HUES48 (cell line): ENCODE results near the gene NOCT.
"Not testable (repeated sequence)": the region's sequence is repeated elsewhere in the genome, so short reads cannot be mapped to it uniquely, and the experiment has no call there.

ENCODE experiments used
- H3K27ac ChIP-seq: one replicate; pipeline ENCODE4 v1.7.0; 2013; ENCODE audit warnings: low read depth, low read length, inconsistent platforms
- H3K27me3 ChIP-seq: 2 replicates; pipeline ENCODE4 v1.6.1; 2013; ENCODE audit warnings: mild to moderate bottlenecking, low read length; ENCODE audit not compliant: control insufficient read depth, insufficient read depth
- H3K36me3 ChIP-seq: 2 replicates; pipeline ENCODE4 v1.6.1; 2013; ENCODE audit warnings: low read length; ENCODE audit not compliant: control insufficient read depth, insufficient read depth
- H3K4me1 ChIP-seq: 2 replicates; pipeline ENCODE4 v1.6.1; 2013; ENCODE audit warnings: mild to moderate bottlenecking, low read length; ENCODE audit not compliant: control insufficient read depth, insufficient read depth
- H3K4me3 ChIP-seq: 2 replicates; pipeline ENCODE4 v1.5.1; 2013; ENCODE audit warnings: mild to moderate bottlenecking, low read depth, low read length
- H3K9ac ChIP-seq: 2 replicates; pipeline ENCODE4 v1.6.1; 2013; ENCODE audit warnings: mild to moderate bottlenecking, low read depth, low read length, moderate library complexity
- H3K9me3 ChIP-seq: 2 replicates; pipeline ENCODE4 v1.6.1; 2013; ENCODE audit warnings: low read length; ENCODE audit not compliant: control insufficient read depth, insufficient read depth

The NOCT gene

DNA sequence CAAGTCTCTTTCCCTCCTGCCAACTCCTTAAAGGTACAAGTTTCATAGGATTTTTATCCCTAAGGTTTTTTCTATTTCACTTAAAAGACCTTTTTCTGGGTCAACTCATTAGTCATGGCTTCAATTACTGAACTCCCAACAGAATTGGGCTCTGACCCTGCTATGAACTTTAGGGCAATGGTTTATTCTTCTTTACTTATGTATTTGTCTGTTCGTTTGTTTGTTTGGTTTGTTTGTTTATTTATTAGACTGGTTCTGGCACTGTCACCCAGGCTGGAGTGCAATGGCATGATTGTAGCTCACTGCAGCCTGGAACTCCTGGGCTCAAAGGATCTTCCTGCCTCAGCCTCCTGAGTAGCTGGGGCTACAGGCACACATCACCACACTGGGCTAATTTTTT lies 5.9 kb upstream of the NOCT start:
- Histone ChIP-seq H3K27ac (no peak overlapping the region), H3K4me3 (no peak overlapping the region), H3K9ac (no peak overlapping the region), H3K9me3 (peaks cover 7% of the 10 kb centered on the region), H3K36me3 (no peaks in the 10 kb centered on the region), H3K27me3 (no peaks in the 10 kb centered on the region), H3K4me1 (peaks cover 14% of the 10 kb centered on the region)

DNA sequence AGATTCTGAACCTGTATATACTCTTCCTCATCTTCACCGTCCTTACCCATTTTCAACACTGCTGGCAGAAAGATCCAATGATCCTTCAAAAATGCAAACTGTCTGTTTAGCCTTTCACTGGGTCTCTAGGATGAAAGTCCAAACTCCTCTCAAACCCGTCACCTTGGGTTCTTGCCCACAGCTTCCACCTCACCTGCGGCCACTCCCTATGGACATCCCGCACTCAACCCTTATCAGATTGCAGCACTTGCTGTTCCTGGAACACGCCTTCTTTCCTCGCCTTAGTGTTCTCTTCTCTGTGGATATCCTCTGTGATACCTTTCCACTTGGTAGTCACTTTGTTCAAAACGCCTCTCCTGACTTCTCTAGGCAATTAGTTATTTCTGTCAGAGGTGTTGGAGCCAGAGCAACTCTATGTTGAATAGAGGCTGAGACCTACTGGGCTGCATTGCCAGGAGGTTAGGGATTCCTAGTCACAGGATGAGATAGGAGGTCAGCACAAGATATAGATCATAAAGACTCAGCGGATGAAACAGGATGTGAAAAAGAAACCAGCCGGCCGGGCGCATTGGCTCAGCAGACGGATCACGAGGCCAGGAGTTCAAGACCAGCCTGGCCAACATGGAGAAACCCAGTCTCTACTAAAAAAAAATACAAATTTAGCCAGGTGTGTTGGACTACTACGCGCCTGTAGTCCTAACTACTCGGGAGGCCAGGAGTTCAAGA lies 4.2 kb upstream of the NOCT start:
- Histone ChIP-seq H3K36me3 (no peaks in the 10 kb centered on the region), H3K27me3 (no peaks in the 10 kb centered on the region), H3K4me1 (peaks cover 19% of the 10 kb centered on the region), H3K27ac (no peak overlapping the region), H3K9ac (no peak overlapping the region), H3K9me3 (peaks cover 7% of the 10 kb centered on the region), H3K4me3 (no peak overlapping the region)

DNA sequence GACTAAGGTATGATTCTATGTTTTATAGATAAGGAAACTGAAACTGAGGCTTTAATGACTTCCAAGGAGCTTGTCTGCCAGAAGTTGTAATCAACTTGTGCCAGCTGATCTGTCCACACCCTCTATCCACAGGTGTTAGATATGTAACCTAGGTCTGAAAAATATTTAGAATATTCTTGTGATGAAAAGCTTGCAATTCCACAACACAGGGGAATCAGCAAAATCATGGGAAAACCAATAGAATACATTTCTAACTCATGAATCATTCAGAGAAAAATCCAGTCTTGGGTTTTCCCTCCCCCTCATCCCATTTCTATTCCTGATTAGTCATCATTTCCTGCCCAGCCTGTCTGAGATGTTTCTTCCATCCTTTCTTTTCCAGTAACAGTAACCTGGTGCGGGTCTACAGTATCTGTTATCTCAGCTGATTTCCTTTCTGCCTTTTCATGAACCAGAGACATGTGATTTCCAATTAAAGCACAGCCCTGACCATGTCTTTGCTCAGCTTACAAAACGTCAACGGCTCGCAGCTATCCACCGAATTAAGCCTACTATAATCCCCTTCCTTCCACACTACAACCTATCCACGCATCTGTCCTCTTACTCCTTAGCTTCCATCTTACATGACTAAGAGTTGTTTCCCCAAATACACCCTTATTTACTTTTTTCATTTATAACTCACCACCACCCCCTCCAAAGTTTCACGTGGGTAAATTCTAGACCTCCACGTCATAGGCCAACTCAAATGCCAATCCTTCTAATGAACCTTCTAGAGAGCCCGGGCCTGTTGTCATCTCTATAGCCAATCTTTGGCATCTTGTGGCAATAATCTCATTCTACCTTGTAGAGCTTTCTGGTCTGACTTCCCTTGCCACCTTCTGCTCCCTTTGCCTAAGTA lies 961 bp upstream of the NOCT start:
- peaks cover 36% of the 10 kb centered on the region for H3K4me1 ChIP-seq
- H3K9ac ChIP-seq: peak overlapping the region; percentile 97
- H3K36me3 ChIP-seq: peaks cover 5% of the 10 kb centered on the region; the same call in 1 of the 2 replicates
- no peaks in the 10 kb centered on the region for H3K27me3 ChIP-seq
- H3K4me3 ChIP-seq: peak overlapping the region; percentile 88
- peak overlapping the region; percentile 94 for H3K27ac ChIP-seq
- no peaks in the 10 kb centered on the region for H3K9me3 ChIP-seq

DNA sequence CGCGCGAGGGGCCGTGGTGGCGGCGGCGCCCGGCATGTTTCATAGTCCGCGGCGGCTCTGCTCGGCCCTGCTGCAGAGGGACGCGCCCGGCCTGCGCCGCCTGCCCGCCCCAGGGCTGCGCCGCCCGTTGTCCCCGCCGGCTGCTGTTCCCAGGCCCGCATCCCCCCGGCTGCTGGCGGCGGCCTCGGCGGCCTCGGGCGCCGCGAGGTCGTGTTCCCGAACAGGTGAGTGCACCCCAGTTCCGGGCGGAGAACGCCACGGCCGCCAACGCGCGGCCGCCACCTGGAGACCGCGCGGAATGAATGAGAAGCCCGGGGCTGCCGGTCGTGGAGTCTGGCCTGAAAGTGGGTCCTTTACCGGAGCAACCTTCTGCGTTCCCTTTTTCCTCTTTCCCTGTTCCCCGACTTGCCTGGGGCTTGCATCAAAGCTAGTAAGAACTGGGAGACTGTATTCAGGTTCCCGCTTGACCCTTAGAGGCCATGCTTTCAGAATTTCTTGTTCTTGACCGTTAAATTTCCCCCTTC lies 429 bp downstream of the NOCT start:
- Histone ChIP-seq H3K27me3 (no peaks in the 10 kb centered on the region), H3K9ac (peak overlapping the region; percentile 97), H3K36me3 (peaks cover 5% of the 10 kb centered on the region; the same call in 1 of the 2 replicates), H3K9me3 (no peaks in the 10 kb centered on the region), H3K4me3 (peak overlapping the region; percentile 88), H3K4me1 (peaks cover 50% of the 10 kb centered on the region), H3K27ac (peak overlapping the region; percentile 94)

DNA sequence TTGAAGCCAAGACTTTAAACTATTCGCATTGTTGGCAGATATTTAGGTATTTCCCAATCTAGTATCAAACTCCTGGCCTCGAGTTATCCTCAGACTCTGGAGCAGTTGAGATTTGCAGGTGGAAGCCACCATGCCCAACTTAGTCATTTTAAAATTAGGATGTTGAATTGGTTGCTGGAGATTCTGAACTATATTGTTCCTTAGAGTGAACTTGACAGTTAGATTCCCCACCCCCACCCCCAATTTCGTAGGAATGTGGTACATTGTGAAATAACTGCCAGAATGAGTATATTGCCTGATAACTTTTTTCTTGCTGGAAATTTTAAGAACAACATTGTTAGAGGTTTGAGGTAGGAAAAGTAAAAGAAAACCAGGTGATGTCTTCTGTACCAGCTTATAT lies 2.3 kb downstream of the NOCT start:
- no peak overlapping the region for H3K9ac ChIP-seq
- no peak overlapping the region for H3K27ac ChIP-seq
- H3K9me3 ChIP-seq: no peaks in the 10 kb centered on the region
- no peaks in the 10 kb centered on the region for H3K27me3 ChIP-seq
- H3K36me3 ChIP-seq: peaks cover 9% of the 10 kb centered on the region; the same call in 1 of the 2 replicates
- H3K4me1 ChIP-seq: peaks cover 54% of the 10 kb centered on the region
- H3K4me3 ChIP-seq: peak overlapping the region; percentile 45

DNA sequence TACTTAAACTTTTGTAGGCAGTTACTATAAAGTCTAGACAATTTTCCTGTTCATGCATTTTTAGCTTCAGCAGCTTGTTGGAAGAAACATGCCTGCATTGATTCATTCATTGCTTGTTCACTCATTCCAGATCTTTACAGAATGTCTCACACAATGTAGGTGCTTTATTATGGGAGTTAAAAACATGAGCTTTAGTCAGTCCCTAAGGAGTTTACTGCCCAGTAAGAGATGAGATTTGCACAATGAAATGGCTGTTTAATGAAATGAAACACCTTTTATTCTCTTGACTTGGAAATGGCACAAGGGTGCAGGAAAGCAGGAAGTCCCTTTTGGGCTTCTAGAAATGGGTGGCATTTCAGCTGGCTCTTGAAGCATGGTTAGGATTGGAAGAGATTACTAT lies 2.9 kb downstream of the NOCT start:
- H3K27ac ChIP-seq: peak overlapping the region; percentile 6
- no peaks in the 10 kb centered on the region for H3K9me3 ChIP-seq
- no peak overlapping the region for H3K9ac ChIP-seq
- no peaks in the 10 kb centered on the region for H3K27me3 ChIP-seq
- H3K36me3 ChIP-seq: peaks cover 9% of the 10 kb centered on the region; the same call in 1 of the 2 replicates
- H3K4me3 ChIP-seq: peak overlapping the region; percentile 45
- peaks cover 57% of the 10 kb centered on the region for H3K4me1 ChIP-seq

DNA sequence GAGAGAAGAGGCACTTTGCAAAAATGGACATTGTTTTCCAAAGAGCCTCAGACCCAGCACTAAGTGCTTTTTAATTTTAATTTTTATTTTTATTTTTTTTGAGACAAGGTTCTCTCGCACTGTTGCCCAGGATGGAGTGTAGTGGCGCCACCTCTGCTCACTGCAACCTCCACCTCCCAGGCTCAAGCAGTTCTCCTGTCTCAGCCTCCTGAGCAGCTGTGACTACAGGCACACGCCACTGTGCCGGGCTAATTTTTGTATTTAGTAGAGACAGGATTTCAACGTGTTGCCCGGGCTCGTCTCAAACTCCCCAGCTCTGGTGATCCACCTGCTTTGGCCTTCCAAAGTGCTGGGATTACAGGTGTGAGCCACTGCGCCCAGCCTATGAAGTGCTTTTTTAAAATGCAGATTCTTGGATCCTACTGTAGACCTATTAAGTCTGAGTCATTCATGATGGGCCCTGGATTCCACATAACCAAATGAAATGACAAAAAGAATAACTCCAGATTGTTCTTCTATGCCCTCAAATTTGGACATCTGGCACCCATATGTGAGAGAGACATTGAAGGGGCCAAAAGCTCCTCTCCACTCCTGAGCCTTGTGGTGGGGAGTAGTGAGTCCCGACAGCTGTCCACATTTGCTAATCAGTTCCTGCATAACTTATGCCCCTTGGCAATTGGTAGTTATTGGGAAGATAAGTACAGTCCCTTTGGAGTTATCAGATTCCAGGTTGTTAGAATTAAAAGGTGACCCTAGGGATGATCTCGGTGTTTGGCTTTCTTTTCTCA lies 3.6 kb downstream of the NOCT start:
- Histone ChIP-seq H3K4me3 (peak overlapping the region; percentile 45), H3K27me3 (no peaks in the 10 kb centered on the region), H3K27ac (peak overlapping the region; percentile 81), H3K36me3 (peaks cover 9% of the 10 kb centered on the region; the same call in 1 of the 2 replicates), H3K4me1 (peaks cover 52% of the 10 kb centered on the region), H3K9ac (no peak overlapping the region), H3K9me3 (no peaks in the 10 kb centered on the region)

DNA sequence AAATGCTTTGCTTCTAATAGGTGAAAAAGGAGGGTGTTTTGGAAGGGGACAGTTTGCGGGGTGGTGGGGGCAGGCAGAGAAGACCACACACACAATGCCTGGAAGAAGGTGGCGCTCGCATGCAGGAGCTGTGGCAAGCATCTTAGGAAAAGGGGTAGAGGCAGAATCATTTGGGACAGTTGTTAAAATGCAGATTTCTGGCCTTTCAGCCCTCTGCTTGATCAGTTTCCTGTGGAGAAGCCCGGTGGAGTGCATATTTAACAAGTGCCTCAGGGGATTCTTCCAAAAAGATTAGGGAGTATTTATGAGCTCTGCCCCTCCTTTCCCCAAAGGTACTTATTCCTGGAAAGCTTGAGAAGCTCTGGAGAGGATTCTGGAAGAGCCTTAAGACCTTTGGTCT lies 4.8 kb downstream of the NOCT start:
- H3K36me3 ChIP-seq: peaks cover 9% of the 10 kb centered on the region; the same call in 1 of the 2 replicates
- H3K9ac ChIP-seq: no peak overlapping the region
- peak overlapping the region; percentile 34 for H3K4me3 ChIP-seq
- H3K4me1 ChIP-seq: peaks cover 49% of the 10 kb centered on the region
- peak overlapping the region; percentile 81 for H3K27ac ChIP-seq
- no peaks in the 10 kb centered on the region for H3K9me3 ChIP-seq
- H3K27me3 ChIP-seq: no peaks in the 10 kb centered on the region

DNA sequence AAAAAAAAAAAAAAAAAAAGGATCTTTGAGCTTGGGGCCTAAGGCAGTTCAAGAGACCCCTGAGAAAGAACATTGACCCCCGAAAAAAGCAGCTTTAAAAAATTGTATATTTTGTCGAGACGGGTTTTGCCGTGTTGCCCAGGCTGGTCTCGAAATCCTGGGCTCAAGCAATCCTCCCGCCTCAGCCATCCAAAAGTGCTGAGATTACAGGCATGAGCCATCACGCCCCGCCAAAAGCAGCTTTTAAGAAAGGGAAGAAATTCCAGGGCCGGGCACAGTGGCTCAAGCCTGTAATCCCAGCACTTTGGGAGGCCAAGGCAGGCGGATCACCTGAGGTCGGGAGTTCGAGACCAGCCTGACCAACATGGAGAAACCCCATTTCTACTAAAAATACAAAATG lies 5.5 kb downstream of the NOCT start:
- not testable (repeated sequence) for H3K9ac ChIP-seq

DNA sequence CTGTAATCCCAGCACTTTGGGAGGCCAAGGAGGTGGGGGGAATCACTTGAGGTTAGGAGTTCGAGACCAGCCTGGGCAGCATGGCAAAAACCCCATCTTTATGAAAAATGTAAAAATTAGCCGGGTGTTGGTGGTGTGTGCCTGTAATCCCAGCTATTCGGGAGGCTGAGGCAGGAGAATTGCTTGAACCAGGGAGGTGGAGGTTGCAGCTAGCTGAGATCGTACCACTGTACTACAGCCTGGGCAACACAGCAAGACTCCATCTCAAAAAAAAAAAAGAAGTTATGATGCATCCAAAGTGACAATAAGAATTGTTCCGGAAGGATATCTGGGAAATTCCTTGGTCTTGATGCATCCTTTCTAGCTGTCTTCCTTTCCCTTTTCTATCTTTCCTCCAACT lies 7.3 kb downstream of the NOCT start:
- H3K27ac ChIP-seq: no peak overlapping the region
- no peaks in the 10 kb centered on the region for H3K27me3 ChIP-seq
- H3K9ac ChIP-seq: no peak overlapping the region
- H3K36me3 ChIP-seq: peaks cover 8% of the 10 kb centered on the region; the same call in 1 of the 2 replicates
- H3K4me3 ChIP-seq: no peak overlapping the region
- peaks cover 49% of the 10 kb centered on the region for H3K4me1 ChIP-seq
- no peaks in the 10 kb centered on the region for H3K9me3 ChIP-seq

More for the DNA sequence above, 5.5 kb downstream of the NOCT start:
- H3K9me3 ChIP-seq, H3K27me3 ChIP-seq, H3K36me3 ChIP-seq, H3K27ac ChIP-seq: not testable (repeated sequence)
- Histone ChIP-seq H3K4me3 (peak overlapping the region; percentile 34), H3K4me1 (peaks cover 49% of the 10 kb centered on the region)
